ENCODE measurements around the gene RAB40B.

RAB40B gene

GRCh38 chr17:82686366-82687324 is 11.9 kb downstream of the RAB40B start:
- ChIA-PET POLR2A (interaction anchor here (1.4 kb wide), 1 partner anchor 30 kb away, joined by 8 read pairs; the partner anchor contains the start of gene FN3KRP), CTCF (interaction anchor here (1.3 to 1.6 kb wide), 2 partner anchors 21 to 95 kb away, joined by 3 read pairs; no protein-coding TSS in a partner anchor)
- no peak overlapping the region for H3K4me3 ChIP-seq (ENCODE audit: low read depth, low read length)
- no peaks in the 10 kb centered on the region for H3K9me3 ChIP-seq (ENCODE audit: control insufficient read depth, insufficient read depth, low read depth, low read length)
- no peaks in the 10 kb centered on the region for H3K4me1 ChIP-seq (ENCODE audit: control insufficient read depth, insufficient read depth, low read length)
- TF ChIP-seq ATF2 (tag by site-specific recombination; IDR thresholded peaks at IDR 0.05; ENCODE audit: low read depth) (0 out of 2 replicates have a peak, but pooled peaks have one; percentile 25), ZNF571 (tag by site-specific recombination; IDR thresholded peaks at IDR 0.05) (no peak)
- peaks cover 3 to 8% of the 10 kb centered on the region in 2 experiments; a peak in 2 of 3 replicates for H3K36me3 ChIP-seq (ENCODE audit: control insufficient read depth in 2 of 2, insufficient read depth in 1 of 2, low read length in 2 of 2)
- H3K27ac ChIP-seq (ENCODE audit: extremely low read depth, low read depth, low read length) = no peak overlapping the region

GRCh38 chr17:82685291-82685690 is 13.2 kb downstream of the RAB40B start:
- H3K4me3 ChIP-seq (ENCODE audit: low read depth, low read length) = no peak overlapping the region
- no peak for TF ChIP-seq ZNF24 (tag by site-specific recombination; IDR thresholded peaks at IDR 0.05)
- TF ChIP-seq AEBP2 (tag by site-specific recombination; IDR thresholded peaks at IDR 0.05; ENCODE audit: borderline replicate concordance) = no peak
- no peak for TF ChIP-seq ZNF223 (tag by site-specific recombination; IDR thresholded peaks at IDR 0.05)
- TF ChIP-seq PRDM1 (tag by site-specific recombination; IDR thresholded peaks at IDR 0.05) = no peak
- no peak for TF ChIP-seq ZNF707 (tag by site-specific recombination; IDR thresholded peaks at IDR 0.05)
- no peak for TF ChIP-seq ZNF561 (tag by site-specific recombination; IDR thresholded peaks at IDR 0.05; ENCODE audit: borderline replicate concordance)
- TF ChIP-seq ZNF510 (tag by site-specific recombination; IDR thresholded peaks at IDR 0.05; ENCODE audit: insufficient replicate concordance) = no peak
- TF ChIP-seq ZFP69B (tag by site-specific recombination; IDR thresholded peaks at IDR 0.05) = no peak
- TF ChIP-seq ZNF600 (tag by site-specific recombination; IDR thresholded peaks at IDR 0.05) = no peak
- no peak for TF ChIP-seq ZNF416 (tag by site-specific recombination; IDR thresholded peaks at IDR 0.05)
- no peak for TF ChIP-seq ZNF138 (tag by site-specific recombination; IDR thresholded peaks at IDR 0.05; ENCODE audit: borderline replicate concordance)
- TF ChIP-seq SCRT1 (tag by site-specific recombination; IDR thresholded peaks at IDR 0.05; ENCODE audit: borderline replicate concordance) = no peak
- TF ChIP-seq ZBTB49 (tag by site-specific recombination; IDR thresholded peaks at IDR 0.05; ENCODE audit: low read depth) = no peak
- TF ChIP-seq ZNF16 (tag by site-specific recombination; IDR thresholded peaks at IDR 0.05; ENCODE audit: low read depth) = no peak
- no peak for TF ChIP-seq ZNF311 (tag by site-specific recombination; IDR thresholded peaks at IDR 0.05; ENCODE audit: borderline replicate concordance)
- TF ChIP-seq GLIS1 (tag by site-specific recombination; IDR thresholded peaks at IDR 0.05) = no peak
- TF ChIP-seq ZNF404 (tag by site-specific recombination; IDR thresholded peaks at IDR 0.05) = no peak
- TF ChIP-seq ELK4 (IDR thresholded peaks at IDR 0.05; ENCODE audit: borderline replicate concordance, low read depth, low read length) = no peak
- TF ChIP-seq ZNF114 (tag by site-specific recombination; IDR thresholded peaks at IDR 0.05) = no peak
- TF ChIP-seq ZBTB8A (tag by site-specific recombination; IDR thresholded peaks at IDR 0.05) = no peak
- H3K36me3 ChIP-seq (ENCODE audit: control insufficient read depth in 2 of 2, insufficient read depth in 1 of 2, low read length in 2 of 2) = peaks cover 3 to 7% of the 10 kb centered on the region in 2 experiments; a peak in 2 of 3 replicates
- CTCF ChIA-PET = no interaction called here
- no peak overlapping the region for H3K27ac ChIP-seq (ENCODE audit: extremely low read depth, low read depth, low read length)
- no peaks in the 10 kb centered on the region for H3K4me1 ChIP-seq (ENCODE audit: control insufficient read depth, insufficient read depth, low read length)
- no peaks in the 10 kb centered on the region for H3K9me3 ChIP-seq (ENCODE audit: control insufficient read depth, insufficient read depth, low read depth, low read length)
- POLR2A ChIA-PET = no interaction called here
